Activated CD8-positive, alpha-beta memory T cell treated with anti-CD3 and anti-CD28 coated beads, Interleukin-2, amount 50 U/mL, for 4 hours (primary cell): ENCODE data around the gene ANGPTL2.
"Not testable (repeated sequence)": the region's sequence is repeated elsewhere in the genome, so short reads cannot be mapped to it uniquely, and the experiment has no call there.

Source experiments
- DNase-seq: peaks from one replicate; pipeline ENCODE4 v3.0.0-alpha.2; 2020

The ANGPTL2 gene

GRCh38 chr9:127122176-127123063 is at the start of gene ANGPTL2:
ANGPTL2 (minus strand) TSS chr9:127122635; CDS start chr9:127108731, 13,904 bp downstream.
- DNase-seq = no peak

GRCh38 chr9:127171348-127171747 is 48.9 kb upstream of the ANGPTL2 start:
- not testable (repeated sequence) for DNase-seq

GRCh38 chr9:127170652-127171051 is 48.2 kb upstream of the ANGPTL2 start:
- DNase-seq = no peak

- no peak for DNase-seq
Measured at GRCh38 chr9:127170103-127170502, 47.7 kb upstream of the ANGPTL2 start.

GRCh38 chr9:127169575-127169883 is 47.1 kb upstream of the ANGPTL2 start:
- DNase-seq = no peak

- DNase-seq = no peak
Measured at GRCh38 chr9:127168756-127169574, 46.5 kb upstream of the ANGPTL2 start.

GRCh38 chr9:127167560-127168326 is 45.3 kb upstream of the ANGPTL2 start:
- no peak for DNase-seq

GRCh38 chr9:127166651-127167524 is 44.5 kb upstream of the ANGPTL2 start:
- DNase-seq = no peak

GRCh38 chr9:127166111-127166510 is 43.7 kb upstream of the ANGPTL2 start:
- no peak for DNase-seq

GRCh38 chr9:127165116-127165515 is 42.7 kb upstream of the ANGPTL2 start:
- DNase-seq = no peak

GRCh38 chr9:127163409-127163808 is 41.0 kb upstream of the ANGPTL2 start:
- DNase-seq = no peak

GRCh38 chr9:127162864-127163365 is 40.5 kb upstream of the ANGPTL2 start:
- no peak for DNase-seq

- DNase-seq = no peak
Measured at GRCh38 chr9:127162046-127162863, 39.8 kb upstream of the ANGPTL2 start.

GRCh38 chr9:127161081-127161624 is 38.7 kb upstream of the ANGPTL2 start:
- DNase-seq = no peak

- DNase-seq = no peak
Measured at GRCh38 chr9:127159949-127160610, 37.6 kb upstream of the ANGPTL2 start.

GRCh38 chr9:127159325-127159801 is 36.9 kb upstream of the ANGPTL2 start:
- no peak for DNase-seq

GRCh38 chr9:127158786-127159324 is 36.4 kb upstream of the ANGPTL2 start:
- DNase-seq = no peak

GRCh38 chr9:127155314-127155960 is 33.0 kb upstream of the ANGPTL2 start:
- DNase-seq = no peak
